WTC11 (cell line): ENCODE data around the gene DIO3. TPM values are rescaled to one million over a fixed set of nuclear protein-coding genes. Genes with fewer than 3 reads are reported as not detected.

Experiments used
- ATAC-seq: fragments of 200-7000 bp; cut with Tn5 transposase; 2 replicates; pipeline ENCODE4 v1.10.0; 2021; ENCODE audit warnings: mild to moderate bottlenecking, moderate library complexity
- CTCF ChIA-PET: fragments of 300-600 bp; sonication (Branson Sonifier 250); formaldehyde crosslinking; loops from one replicate; lab custom pipeline; 2021; ENCODE audit warnings: antibody characterized with exemption; lab: Charles Lee
- POLR2A ChIA-PET: fragments of 350-600 bp; sonication (Branson Sonifier 250); formaldehyde crosslinking; loops from one replicate; lab custom pipeline; 2021; ENCODE audit warnings: antibody characterized with exemption; lab: Charles Lee
- DNase-seq: peaks from one replicate; pipeline ENCODE4 v3.0.0; 2021; ENCODE audit warnings: low spot score
- H3K27ac Mint-ChIP-seq: 2 replicates; pipeline ENCODE4 v1.8.0; 2021; ENCODE audit warnings: mixed read lengths
- H3K27me3 Mint-ChIP-seq: 2 replicates; pipeline ENCODE4 v1.8.0; 2021; ENCODE audit warnings: low read depth, mild to moderate bottlenecking, moderate library complexity, mixed read lengths
- H3K36me3 Mint-ChIP-seq: 2 replicates; pipeline ENCODE4 v1.8.0; 2021; ENCODE audit warnings: mixed read lengths
- H3K4me1 Mint-ChIP-seq: 2 replicates; pipeline ENCODE4 v1.8.0; 2022; ENCODE audit warnings: mixed read lengths
- H3K4me3 Mint-ChIP-seq: 2 replicates; pipeline ENCODE4 v1.8.0; 2021; ENCODE audit warnings: mild to moderate bottlenecking, moderate library complexity, mixed read lengths
- H3K9me3 Mint-ChIP-seq: 2 replicates; pipeline ENCODE4 v1.8.0; 2021; ENCODE audit warnings: mixed read lengths
- ATF1 ChIP-seq: sonication (generic); formaldehyde crosslinking; IDR thresholded peaks from 2 replicates; pipeline ENCODE4 v1.8.1; 2023; ENCODE audit warnings: mild to moderate bottlenecking, moderate library complexity, missing genetic modification reagents
- ATF3 ChIP-seq: sonication (generic); formaldehyde crosslinking; conservative IDR thresholded peaks from 2 replicates; pipeline ENCODE4 v1.8.1; 2022; ENCODE audit warnings: mild to moderate bottlenecking, missing genetic modification reagents
- CREM ChIP-seq: sonication (generic); formaldehyde crosslinking; IDR thresholded peaks from 2 replicates; pipeline ENCODE4 v1.8.1; 2022; ENCODE audit warnings: mild to moderate bottlenecking, missing genetic modification reagents, moderate library complexity
- ELF4 ChIP-seq: sonication (generic); formaldehyde crosslinking; IDR thresholded peaks from 2 replicates; pipeline ENCODE4 v1.8.1; 2022; ENCODE audit warnings: low read depth, mild to moderate bottlenecking, moderate library complexity, missing genetic modification reagents
- ETV6 ChIP-seq: sonication (generic); formaldehyde crosslinking; IDR thresholded peaks from 2 replicates; pipeline ENCODE4 v1.8.1; 2022; ENCODE audit warnings: mild to moderate bottlenecking, missing genetic modification reagents
- MLX ChIP-seq: sonication (generic); formaldehyde crosslinking; IDR thresholded peaks from 2 replicates; pipeline ENCODE4 v1.8.1; 2023; ENCODE audit warnings: mild to moderate bottlenecking, missing genetic modification reagents, moderate library complexity
- NFYB ChIP-seq: sonication (generic); formaldehyde crosslinking; conservative IDR thresholded peaks from 2 replicates; pipeline ENCODE4 v1.8.0; 2022; ENCODE audit warnings: low read depth, missing genetic modification reagents
- NR1H2 ChIP-seq: sonication (generic); formaldehyde crosslinking; IDR thresholded peaks from 2 replicates; pipeline ENCODE4 v1.9.0; 2021; ENCODE audit warnings: mild to moderate bottlenecking, moderate library complexity, missing genetic modification reagents
- OVOL2 ChIP-seq: fragments of 250-450 bp; sonication (Bioruptor Pico); IDR thresholded peaks from 2 replicates; pipeline ENCODE4 v1.9.0; 2021; ENCODE audit warnings: mild to moderate bottlenecking, borderline replicate concordance
- ZBTB21 ChIP-seq: sonication (generic); formaldehyde crosslinking; IDR thresholded peaks from 2 replicates; pipeline ENCODE4 v1.8.1; 2023; ENCODE audit warnings: mild to moderate bottlenecking, missing genetic modification reagents, borderline replicate concordance
- ZNF219 ChIP-seq: sonication (generic); formaldehyde crosslinking; IDR thresholded peaks from 2 replicates; pipeline ENCODE4 v1.8.0; 2023; ENCODE audit warnings: missing genetic modification reagents, mild to moderate bottlenecking, borderline replicate concordance
- ZNF281 ChIP-seq: sonication (generic); formaldehyde crosslinking; IDR thresholded peaks from 2 replicates; pipeline ENCODE4 v1.8.0; 2023; ENCODE audit warnings: mild to moderate bottlenecking, missing genetic modification reagents
- ZNF425 ChIP-seq: fragments of 250-450 bp; sonication (Bioruptor Pico); conservative IDR thresholded peaks from 2 replicates; pipeline ENCODE4 v1.9.0; 2021; ENCODE audit warnings: mild to moderate bottlenecking
- ZSCAN18 ChIP-seq: fragments of 250-450 bp; sonication (Bioruptor Pico); IDR thresholded peaks from 2 replicates; pipeline ENCODE4 v2.1.2; 2022; ENCODE audit warnings: mild to moderate bottlenecking, moderate library complexity
- total RNA-seq: library from RNA; stranded (reverse); gene quantifications from 3 replicates; pipeline ENCODE4 v1.2.3, GENCODE V29; 2021

DIO3 gene
- total RNA-seq, 1 experiment from 2014 or later, result 0.52 TPM

GRCh38 chr14:101557321-101557695 lies 4.0 kb upstream of the DIO3 start:
- Mint-ChIP-seq H3K9me3 (peaks cover 8% of the 10 kb centered on the region), H3K27ac (no peak overlapping the region), H3K4me1 (no peaks in the 10 kb centered on the region), H3K4me3 (no peak overlapping the region), H3K36me3 (peaks cover 9% of the 10 kb centered on the region), H3K27me3 (peaks cover 66% of the 10 kb centered on the region)
- ATAC-seq (no peak), DNase-seq (no peak)
- ChIA-PET CTCF (no interaction called here), POLR2A (no interaction called here)
- TF ChIP-seq ZNF281 (CRISPR knock-in tag) (no peak), CREM (CRISPR knock-in tag) (no peak), ZNF219 (CRISPR knock-in tag) (no peak), NFYB (CRISPR knock-in tag) (no peak), ZBTB21 (CRISPR knock-in tag) (no peak), NR1H2 (CRISPR knock-in tag) (no peak)

- Mint-ChIP-seq H3K27me3 (peaks cover 74% of the 10 kb centered on the region), H3K27ac (no peak overlapping the region), H3K4me1 (peaks cover 7% of the 10 kb centered on the region), H3K9me3 (peaks cover 11% of the 10 kb centered on the region), H3K4me3 (no peak overlapping the region), H3K36me3 (peaks cover 12% of the 10 kb centered on the region)
- ChIA-PET CTCF (no interaction called here), POLR2A (no interaction called here)
- DNase-seq (peak; percentile 56), ATAC-seq (no peak)
- TF ChIP-seq ZSCAN18 (CRISPR knock-in tag) (no peak), MLX (CRISPR knock-in tag) (no peak), ATF1 (CRISPR knock-in tag) (no peak), ZNF425 (CRISPR knock-in tag) (no peak), OVOL2 (CRISPR knock-in tag) (no peak), ELF4 (CRISPR knock-in tag) (no peak), ATF3 (CRISPR knock-in tag) (no peak), ETV6 (CRISPR knock-in tag) (no peak)
Measured at GRCh38 chr14:101557811-101558738, 3.2 kb upstream of the DIO3 start.
